ENCODE data around the gene FLNA.

- TF ChIP-seq CTCF (IDR thresholded peaks at IDR 0.05), result no peak
- no peak for TF ChIP-seq POLR2A (IDR thresholded peaks at IDR 0.05)
- TF ChIP-seq EP300 (IDR thresholded peaks at IDR 0.05), result no peak
These were observed 25.3 kb upstream of the FLNA start for GRCh38 chrX:154399527-154400368.
